ENCODE data around the gene CATSPER3.

The CATSPER3 gene

GRCh38 chr5:135046661-135047346 lies 79.1 kb downstream of the CATSPER3 start:
- no peak for DNase-seq

GRCh38 chr5:135047347-135047695 lies 79.6 kb downstream of the CATSPER3 start:
- no peak for DNase-seq

- DNase-seq = no peak
These were observed 80.6 kb downstream of the CATSPER3 start for GRCh38 chr5:135048286-135048685.

GRCh38 chr5:135048930-135049329 lies 81.2 kb downstream of the CATSPER3 start:
- no peak for DNase-seq

- DNase-seq = no peak
These were observed 82.6 kb downstream of the CATSPER3 start for GRCh38 chr5:135050244-135050767.

GRCh38 chr5:135051399-135051798 lies 83.7 kb downstream of the CATSPER3 start:
- no peak for DNase-seq

- DNase-seq = no peak
These were observed 84.2 kb downstream of the CATSPER3 start for GRCh38 chr5:135051872-135052271.

GRCh38 chr5:135052511-135053145 lies 84.9 kb downstream of the CATSPER3 start:
- no peak for DNase-seq

GRCh38 chr5:135053278-135053677 lies 85.6 kb downstream of the CATSPER3 start:
- peak; percentile 17 for DNase-seq

GRCh38 chr5:135053989-135054388 lies 86.3 kb downstream of the CATSPER3 start:
- DNase-seq = peak; percentile 9

GRCh38 chr5:135054546-135054945 lies 86.8 kb downstream of the CATSPER3 start:
- no peak for DNase-seq

GRCh38 chr5:135055396-135055795 lies 87.7 kb downstream of the CATSPER3 start:
- no peak for DNase-seq

- DNase-seq = no peak
These were observed 88.8 kb downstream of the CATSPER3 start for GRCh38 chr5:135056316-135057030.

- DNase-seq = no peak
These were observed 89.5 kb downstream of the CATSPER3 start for GRCh38 chr5:135057233-135057632.

- no peak for DNase-seq
These were observed 90.6 kb downstream of the CATSPER3 start for GRCh38 chr5:135058331-135058732.

- no peak for DNase-seq
These were observed 91.6 kb downstream of the CATSPER3 start for GRCh38 chr5:135059000-135059923.

GRCh38 chr5:135060021-135060420 lies 92.3 kb downstream of the CATSPER3 start:
- no peak for DNase-seq

- no peak for DNase-seq
These were observed 93.3 kb downstream of the CATSPER3 start for GRCh38 chr5:135061001-135061400.

Data from NCI-H1092 (cell line).